Measurements from ENCODE around the gene ME3.
A peak's percentile ranks its signal among the peaks of the same experiment; 100 is the strongest.

ME3 gene

GRCh38 chr11:86468169-86468568, 204.2 kb downstream of the ME3 start:
- DNase-seq (ENCODE audit: low read depth in 2 of 2, low spot score in 1 of 2): no peak

- no peak for DNase-seq (ENCODE audit: low read depth in 2 of 2, low spot score in 1 of 2)
These were observed 207.8 kb downstream of the ME3 start for GRCh38 chr11:86464509-86465221.

- DNase-seq (ENCODE audit: low read depth in 2 of 2, low spot score in 1 of 2): no peak
These were observed 208.5 kb downstream of the ME3 start for GRCh38 chr11:86463955-86464354.

DNA sequence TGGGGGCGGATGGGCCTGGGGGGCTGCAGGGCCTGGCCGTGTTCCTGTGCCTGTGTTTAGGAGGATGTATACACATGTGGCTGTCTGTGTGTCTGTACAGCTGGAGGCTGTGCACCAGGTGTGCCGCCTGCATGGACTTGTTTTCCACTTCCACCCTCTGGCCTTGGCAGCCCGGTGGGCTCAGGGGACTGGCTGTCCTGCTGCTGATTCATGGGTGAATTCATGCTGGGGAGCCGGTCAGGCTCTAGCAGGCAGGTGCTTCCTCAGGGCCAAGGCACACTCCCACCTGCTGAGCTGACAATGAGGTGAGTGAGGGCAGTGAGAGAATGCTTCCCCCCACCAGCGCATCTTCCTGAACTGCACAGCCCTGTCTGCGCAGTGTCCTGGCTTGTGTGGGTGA, 209.3 kb downstream of the ME3 start:
- no peak for DNase-seq (ENCODE audit: low read depth in 2 of 2, low spot score in 1 of 2)

DNA sequence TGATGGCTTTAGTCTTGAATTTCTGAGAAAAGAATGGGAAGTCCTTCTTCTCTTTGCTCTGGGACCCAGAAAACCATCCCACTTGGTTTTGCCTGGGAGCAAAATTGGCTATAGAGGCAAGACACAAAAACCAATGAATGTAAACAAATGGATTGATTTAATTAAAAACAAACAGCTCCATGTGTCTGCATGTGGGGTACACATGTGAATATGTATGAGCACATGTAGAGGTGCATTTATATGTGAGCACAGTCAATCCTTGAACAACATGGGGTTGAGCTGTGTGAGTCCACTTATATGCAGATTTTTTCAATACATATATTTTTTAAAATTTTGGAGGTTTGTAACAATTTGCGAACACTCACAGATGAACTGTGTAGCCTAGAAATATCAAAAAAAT, 210.5 kb downstream of the ME3 start:
- DNase-seq (ENCODE audit: low read depth in 2 of 2, low spot score in 1 of 2): no peak

GRCh38 chr11:86460461-86461385, 211.7 kb downstream of the ME3 start:
- DNase-seq (ENCODE audit: low read depth in 2 of 2, low spot score in 1 of 2): no peak

GRCh38 chr11:86459682-86460460, 212.5 kb downstream of the ME3 start:
- DNase-seq (ENCODE audit: low read depth in 2 of 2, low spot score in 1 of 2): no peak

- no peak for DNase-seq (ENCODE audit: low read depth in 2 of 2, low spot score in 1 of 2)
These were observed 213.4 kb downstream of the ME3 start for GRCh38 chr11:86459002-86459385.

DNA sequence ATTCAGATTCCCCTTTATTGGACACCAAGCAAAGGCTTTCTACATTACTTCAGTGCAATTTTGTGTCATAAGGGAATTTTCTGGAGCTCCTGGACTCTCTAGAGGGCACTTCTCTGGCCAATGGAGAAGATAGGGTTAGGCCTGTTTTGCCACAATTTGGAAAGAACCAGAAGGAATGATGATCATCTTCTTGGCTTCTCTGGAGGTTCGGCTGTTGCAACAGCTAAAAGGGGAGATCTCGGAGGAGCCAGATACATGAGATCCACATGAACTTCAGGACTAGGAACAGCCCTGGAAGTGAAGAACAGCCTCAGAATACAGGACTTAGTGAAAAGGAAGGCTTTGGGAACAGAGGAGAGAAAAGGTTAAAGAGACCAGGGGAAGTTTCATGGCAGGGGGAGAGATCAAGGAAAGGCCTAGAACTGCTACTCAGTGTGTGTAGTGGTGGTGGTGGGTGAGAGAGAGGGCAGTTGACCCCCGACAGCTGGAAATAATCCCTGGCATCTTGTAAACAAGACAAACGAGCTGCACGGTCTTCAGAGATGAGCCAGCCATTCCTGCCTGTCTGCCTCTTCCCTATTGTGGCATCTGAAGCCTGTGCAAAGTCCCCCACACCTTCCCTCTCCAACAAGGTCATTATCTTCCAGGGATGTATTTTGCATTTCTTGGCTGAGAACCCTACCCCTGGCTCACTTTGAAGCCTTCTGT, 214.0 kb downstream of the ME3 start:
- no peak for DNase-seq (ENCODE audit: low read depth in 2 of 2, low spot score in 1 of 2)

DNA sequence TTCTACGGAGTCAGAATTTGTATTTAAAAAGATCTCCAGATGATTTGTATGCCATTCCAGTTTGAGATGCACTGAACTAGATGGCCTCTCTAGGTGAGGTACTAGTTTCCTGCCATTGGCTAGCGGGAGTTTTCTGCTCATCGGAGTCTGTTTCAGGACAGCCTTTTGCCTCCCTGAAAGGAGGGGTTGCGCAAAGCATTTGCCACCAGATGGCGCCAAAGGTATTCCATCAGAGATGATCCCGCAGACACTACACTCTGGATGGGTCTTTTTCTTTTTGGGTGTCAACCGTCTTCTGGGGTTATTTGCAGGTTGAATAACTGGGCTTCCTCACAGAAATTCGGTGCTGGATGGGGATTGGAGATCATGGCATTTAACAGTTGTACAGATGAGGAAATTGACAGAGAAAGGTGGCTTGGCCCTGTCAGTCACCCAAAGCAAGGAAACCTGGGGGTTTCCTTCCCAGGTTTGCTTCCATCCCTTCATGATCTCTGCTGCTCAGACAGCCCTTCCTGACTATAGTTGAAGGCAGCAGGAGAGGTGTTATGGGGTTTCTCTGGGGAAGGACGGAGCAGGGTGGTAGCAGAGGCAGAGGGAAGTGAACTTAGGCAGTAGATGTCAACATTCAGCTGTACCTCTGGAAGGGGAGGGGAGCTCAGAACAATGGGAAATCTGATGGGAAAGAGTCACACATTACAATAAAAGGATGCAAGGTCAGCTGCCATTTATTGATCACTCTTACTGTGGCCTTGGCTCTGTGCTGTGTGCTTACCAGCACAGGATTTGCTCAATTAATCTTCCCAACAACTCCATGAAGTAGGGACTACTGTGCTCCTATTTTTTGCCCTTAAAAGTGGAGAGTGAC, 216.1 kb downstream of the ME3 start:
- DNase-seq (ENCODE audit: low read depth in 2 of 2, low spot score in 1 of 2): peak; percentile 35 to 56

- DNase-seq (ENCODE audit: low read depth in 2 of 2, low spot score in 1 of 2): no peak
These were observed 219.0 kb downstream of the ME3 start for GRCh38 chr11:86453290-86454030.

DNA sequence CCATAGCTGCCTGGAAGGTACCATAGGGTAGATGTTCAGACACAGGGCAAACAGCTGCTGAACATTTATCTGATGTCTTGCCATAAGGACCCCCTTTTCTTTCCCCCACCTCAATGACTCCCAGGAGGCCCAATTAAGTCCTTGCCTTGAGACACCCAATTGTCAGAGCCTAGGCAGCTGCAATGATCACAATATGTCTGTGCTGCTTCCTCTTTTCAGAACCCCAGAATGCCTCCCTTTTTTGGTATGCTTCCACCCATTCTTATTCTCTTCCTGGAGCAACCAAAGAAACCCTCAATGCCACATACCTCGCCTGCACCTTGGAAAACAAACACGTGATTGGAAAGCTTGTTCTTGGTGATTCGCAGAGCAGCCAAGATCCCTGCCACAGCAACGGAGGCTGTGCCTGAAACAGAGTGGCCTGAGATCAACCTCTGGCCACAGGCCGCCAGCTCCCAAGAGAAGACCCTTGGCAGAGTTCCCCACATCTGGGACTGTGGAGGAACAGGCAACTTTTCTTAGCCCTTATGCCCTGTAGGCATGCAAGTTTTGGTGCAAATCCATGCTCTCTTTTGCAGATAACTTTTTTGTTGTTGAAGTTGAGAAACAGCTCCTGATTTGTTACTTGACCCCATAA, 222.3 kb downstream of the ME3 start:
- no peak for DNase-seq (ENCODE audit: low read depth in 2 of 2, low spot score in 1 of 2)

GRCh38 chr11:86447763-86448480, 224.5 kb downstream of the ME3 start:
- DNase-seq (ENCODE audit: low read depth in 2 of 2, low spot score in 1 of 2): no peak

DNA sequence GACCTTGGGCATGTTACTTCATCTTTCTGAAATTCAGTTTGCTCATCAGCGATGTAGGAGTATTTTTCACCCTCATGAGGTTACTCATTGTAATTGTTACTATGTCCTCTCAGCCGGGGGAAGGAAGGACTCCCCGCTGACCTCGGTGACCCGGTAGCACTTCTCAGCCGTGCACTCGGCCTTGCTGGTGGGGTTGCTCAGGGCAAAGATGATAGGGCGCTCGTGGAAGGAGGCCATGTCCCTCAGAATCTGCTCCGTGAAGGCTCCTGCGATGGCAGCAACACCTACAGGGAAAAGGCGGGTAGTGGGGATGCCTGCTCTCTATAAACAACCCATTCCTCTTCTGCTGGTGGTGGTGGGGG, 225.5 kb downstream of the ME3 start:
- DNase-seq (ENCODE audit: low read depth in 2 of 2, low spot score in 1 of 2): no peak

DNA sequence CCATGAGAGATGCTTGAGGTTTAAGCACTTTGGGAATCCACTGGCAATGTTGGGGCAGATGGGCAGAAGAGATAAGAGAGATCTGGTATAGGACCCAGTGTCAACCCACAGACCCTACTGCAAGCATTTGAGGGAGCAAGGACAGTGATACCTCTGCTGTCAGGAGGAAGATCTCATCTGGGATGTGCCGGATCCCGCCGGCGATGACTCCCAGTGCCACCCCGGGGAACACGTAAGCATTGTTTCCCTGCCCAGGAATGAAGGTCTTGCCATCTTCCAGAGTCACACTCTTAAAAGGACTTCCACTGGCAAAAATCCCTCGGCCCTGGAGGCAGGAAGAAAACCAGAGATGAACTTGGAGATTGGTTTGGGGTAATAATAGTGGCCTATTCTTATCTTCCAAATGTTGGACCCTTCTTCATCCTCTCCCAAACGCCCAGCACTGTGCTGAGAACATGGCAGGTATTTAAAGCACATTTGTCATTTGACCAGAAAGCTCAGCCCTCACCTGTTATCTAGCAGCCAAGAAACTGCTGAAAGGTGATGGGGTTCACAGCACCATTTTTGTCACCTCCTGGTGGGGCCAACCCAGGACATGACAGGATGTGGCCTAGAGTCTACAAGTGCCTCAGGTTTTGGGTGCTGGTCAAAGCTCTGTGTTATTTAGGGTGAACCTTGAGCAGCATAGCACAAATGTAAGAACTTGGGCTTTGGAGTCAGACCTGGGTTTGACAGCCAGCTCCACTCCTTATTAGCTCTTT, 226.1 kb downstream of the ME3 start:
- no peak for DNase-seq (ENCODE audit: low read depth in 2 of 2, low spot score in 1 of 2)

DNA sequence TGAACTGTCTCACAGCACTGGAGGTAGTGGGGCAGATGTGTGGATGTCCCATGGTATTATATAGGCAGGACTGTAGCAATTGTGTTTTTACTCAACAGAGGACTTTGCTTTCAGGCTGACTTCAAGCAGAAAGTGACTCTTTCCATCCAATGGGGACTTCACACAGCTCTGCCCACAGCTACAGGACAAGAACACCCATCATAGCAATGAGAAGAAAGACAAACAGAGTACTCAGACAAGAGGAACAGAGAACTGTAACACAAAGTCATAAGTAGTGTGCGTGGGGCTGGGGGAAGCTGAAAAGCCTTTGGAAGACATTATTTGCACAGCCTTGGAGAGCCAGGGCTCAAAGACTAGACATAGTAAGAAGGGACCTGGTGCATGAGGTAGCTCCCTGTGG, 227.4 kb downstream of the ME3 start:
- no peak for DNase-seq (ENCODE audit: low read depth in 2 of 2, low spot score in 1 of 2)

GRCh38 chr11:86443415-86443814, 229.0 kb downstream of the ME3 start:
- DNase-seq (ENCODE audit: low read depth in 2 of 2, low spot score in 1 of 2): no peak

- DNase-seq (ENCODE audit: low read depth in 2 of 2, low spot score in 1 of 2): no peak
These were observed 229.6 kb downstream of the ME3 start for GRCh38 chr11:86442827-86443226.

Measured in stimulated activated CD8-positive, alpha-beta memory T cell treated with anti-CD3 and anti-CD28 coated beads, Interleukin-4, amount 100 ng/mL, for 4 hours (primary cell).